Skin of body (tissue), 2 donors: ENCODE measurements around the gene SNAI3. TPM values are rescaled to one million over a fixed set of nuclear protein-coding genes. Genes with fewer than 3 reads are reported as not detected.

Source experiments
- DNase-seq: peaks from one replicate; lab custom pipeline; 2025; lab: John Stamatoyannopoulos, UW
- total RNA-seq: library from RNA; depleted of rRNA; stranded (reverse); fragments of >200 nt; gene quantifications from one replicate; pipeline ENCODE4 v1.2.3, GENCODE V29; 2014

Gene SNAI3
- total RNA-seq, 1 donor from 2014 or later = 0.79 TPM

DNA sequence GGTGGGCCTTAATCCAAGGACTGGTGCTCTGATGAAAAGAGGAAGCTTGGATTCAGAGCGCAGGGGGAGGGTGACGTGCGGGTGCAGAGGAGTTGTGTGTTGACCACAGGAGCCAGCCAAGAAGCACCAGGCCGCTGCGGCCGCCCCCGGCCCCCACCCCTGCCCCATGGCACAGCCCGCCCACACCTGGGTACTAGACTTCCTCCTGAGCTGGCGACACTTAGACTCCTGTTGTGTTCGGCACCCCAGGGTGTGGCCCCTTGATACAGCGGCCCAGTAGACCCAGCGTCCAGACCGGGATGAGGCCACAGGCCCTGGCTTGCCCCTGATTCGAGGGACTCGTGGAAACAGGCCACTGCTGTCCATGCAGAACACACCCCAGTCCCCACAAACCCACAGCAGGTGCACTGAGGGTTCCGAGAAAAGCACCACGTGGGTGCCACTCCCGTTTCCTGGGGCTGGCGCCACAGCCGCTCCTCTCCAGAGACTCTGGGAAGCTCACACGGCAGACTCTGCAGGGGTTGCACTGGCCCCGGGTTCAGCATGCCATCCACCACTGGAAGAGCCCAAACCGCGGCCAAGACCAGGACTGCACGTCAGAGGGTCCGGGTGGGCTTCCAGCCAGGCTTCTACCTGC lies 5.7 kb upstream of the SNAI3 start:
- no peak for DNase-seq

DNA sequence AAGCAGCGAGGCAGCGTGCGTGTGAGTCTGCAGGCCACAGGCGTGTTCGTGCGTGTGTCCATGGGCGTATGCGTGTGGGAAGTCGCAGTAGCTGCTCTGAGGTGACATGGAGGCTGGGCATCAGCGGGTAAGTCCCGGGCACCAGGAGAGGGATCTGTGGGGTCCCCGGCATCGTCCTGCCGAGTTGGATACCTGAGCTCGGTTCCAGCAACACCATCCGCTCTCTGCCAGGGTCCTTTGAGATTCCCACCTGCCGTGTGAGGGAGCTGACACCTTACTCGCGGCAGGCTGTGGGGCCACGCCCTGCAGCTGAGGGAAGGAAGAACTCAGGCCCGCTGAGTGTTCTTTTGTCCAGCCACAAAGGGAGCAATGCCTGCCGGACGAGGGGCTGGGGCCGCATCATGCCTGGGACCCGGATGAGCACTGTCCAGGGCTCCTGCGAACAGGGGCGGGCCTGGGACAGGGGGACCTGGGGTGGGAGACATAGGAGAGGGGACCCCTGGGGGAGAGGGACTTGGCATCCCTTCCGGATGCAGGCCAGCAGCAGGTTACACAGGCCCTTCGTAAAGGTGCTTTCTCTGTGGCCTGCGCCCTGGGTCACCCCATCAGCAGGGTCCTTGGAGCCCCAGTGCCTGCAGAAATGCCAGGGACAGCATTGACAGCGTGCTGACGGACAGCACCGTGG lies 5.0 kb upstream of the SNAI3 start:
- DNase-seq = no peak

DNA sequence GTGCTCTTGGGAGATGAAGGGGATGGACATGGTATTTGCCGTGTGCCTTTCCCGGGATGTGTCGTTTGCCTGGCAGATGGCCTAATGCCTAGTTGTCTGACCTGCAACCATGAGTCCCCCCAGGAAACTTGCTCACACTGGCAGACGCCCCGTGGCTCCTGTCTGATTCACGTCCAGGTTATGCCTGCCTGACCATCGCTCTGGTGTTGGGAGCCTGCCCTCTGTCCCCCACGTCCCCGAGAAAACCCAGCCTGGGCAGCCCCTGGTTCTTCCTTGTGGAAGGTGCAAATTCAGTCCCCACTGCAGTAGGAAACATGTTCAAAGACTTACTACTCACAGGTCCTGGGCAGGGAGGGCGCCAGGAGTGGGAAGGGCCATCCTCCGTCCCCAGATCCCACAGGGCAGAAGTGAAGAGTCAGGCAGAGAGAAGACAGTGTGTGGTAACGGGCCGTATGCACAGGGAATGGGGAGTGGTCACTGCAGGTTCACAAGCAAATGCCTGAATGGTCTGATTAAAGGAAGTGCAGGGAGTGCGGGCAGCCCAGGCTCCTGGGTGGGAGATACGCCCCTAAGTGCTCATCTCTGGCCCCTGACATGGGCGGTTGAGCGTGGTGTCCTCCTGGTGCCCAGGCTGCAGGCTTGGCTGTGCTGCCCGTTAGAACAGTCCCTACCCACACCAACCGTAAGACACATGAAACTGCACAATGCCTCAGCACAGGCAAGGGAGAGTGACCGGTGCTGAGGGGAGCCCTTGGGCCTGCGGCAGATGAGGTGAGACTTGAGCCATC lies 4.2 kb upstream of the SNAI3 start:
- DNase-seq = no peak

DNA sequence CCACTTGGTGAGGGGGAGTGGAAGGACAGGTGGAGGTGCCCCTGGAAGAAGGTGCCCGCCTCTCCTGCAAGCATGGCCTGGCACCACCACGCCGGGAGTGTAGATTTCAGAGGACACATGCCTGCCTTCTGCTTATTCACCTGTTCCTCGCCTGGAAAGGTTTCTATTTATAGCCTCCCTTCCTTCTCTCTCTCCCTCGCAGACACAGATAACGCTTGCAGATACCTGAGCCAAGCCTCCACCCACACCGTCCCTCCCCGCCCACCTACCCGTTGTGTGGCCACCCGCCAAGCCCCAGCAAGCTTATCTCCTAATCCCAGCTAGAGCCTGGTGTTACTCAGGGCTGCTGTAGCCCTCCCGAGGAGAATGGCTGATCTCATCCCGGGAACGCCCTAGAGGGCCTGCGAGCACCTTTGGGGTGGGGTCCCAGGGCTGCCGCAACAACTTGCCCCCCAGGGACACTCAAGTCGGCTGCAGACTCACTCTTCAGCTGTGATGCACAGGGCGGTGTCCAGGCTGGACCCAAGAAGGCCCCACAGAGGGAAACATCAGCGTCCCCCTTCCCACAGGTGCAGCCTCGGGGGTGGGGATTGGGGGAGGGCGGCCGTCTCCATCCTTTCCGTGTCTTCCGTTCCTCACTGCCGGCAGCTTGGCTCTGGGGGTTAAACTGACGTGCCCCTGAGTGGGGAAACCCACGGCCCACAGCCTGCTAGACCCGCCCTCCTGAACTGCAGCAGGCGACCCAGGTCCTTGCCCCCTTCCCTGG lies 1.9 kb upstream of the SNAI3 start:
- no peak for DNase-seq

DNA sequence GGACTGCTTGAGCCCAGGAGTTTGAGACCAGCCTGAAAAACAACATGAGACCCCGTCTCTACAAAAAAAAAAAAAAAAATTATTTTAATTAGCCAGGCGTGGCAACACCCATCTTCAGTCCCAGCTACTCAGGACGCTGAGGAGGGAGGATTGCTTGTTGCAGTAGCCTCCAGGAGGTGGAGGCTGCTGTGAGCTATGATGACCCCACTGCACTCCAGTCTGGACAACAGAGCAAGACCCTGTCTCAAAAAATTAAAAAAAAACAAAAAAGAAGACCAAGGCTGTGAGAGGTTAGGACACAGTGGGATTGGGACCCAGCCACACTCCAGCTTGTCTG lies 1.3 kb upstream of the SNAI3 start:
- DNase-seq = no peak

DNA sequence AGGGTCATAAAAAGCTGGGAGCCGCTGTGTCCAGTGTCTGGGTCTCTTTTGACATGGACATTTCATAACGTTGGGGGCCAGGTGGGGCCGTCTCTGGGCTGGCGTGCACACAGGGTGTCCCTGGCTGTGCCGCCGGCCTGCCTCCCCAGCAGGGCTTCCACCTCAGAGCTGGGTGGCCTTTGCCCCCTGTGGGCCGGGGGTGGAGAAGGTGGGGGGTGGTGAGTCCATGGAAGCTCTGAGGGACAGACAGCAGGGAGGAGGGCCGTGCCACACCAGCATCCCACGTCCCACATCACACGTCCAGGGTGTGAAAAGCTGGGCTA lies 908 bp upstream of the SNAI3 start:
- no peak for DNase-seq

DNA sequence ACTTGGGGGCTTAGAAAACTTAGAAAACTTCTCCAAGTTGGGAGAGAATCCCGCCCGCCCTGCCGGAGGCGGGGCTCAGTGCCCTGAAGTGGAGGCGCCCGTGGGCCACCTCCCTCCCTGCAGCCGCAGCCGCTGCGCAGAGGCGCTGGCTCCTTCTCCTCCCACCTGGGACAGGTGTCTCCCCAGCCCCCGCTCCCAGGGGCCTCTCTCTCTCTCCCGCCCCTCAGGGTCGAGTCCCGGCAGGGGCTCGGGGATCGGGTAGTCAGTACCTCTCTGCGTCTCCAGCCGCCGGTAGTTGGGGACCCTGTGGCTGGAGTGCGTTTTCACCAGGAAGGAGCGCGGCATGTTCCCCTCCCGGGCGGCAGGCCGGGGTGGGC lies 257 bp downstream of the SNAI3 start:
- DNase-seq = no peak

DNA sequence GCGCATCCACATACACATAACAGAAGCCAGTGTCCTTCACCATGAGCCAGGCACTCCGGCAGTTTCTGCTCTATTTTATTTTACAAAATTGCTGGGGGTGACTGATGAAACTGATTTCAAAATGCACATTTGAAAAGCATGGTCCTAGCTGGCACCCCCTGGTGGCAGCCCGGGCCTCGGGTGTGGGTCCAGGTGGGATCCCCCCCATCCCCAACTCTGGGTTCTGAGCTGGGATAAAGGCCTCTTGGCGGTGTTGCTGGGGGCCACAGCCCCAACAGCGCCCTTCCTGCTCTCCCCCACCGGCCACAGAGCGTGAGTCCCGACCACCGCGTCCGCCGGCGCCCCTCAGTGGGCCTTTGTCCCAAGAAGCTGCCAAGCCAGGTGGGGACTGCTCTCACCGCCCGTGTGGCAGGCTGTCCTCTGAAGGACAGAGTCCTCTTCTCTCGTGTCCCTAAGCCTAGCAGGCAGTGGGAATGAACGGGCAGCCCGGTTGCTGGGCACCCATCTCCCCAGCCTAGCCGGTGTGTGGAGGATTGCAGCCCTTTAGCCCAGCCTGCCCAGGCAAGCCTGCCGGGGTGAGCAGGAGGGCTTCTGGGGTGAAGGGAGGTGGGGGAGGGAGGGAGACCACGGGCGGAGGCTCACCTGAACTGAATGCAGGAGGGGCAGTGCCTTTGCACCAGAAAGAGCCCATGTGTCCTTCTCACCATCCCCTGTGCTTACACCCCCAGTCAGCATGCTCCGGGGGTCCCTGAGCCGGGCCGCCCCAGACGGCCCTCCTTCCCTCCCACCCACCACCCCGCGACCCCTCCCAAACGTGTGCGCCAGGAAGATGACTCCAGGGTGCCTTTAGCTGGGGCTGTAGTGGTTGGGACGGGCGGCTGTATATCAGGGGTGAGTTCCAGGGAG lies 898 bp downstream of the SNAI3 start:
- DNase-seq = no peak

DNA sequence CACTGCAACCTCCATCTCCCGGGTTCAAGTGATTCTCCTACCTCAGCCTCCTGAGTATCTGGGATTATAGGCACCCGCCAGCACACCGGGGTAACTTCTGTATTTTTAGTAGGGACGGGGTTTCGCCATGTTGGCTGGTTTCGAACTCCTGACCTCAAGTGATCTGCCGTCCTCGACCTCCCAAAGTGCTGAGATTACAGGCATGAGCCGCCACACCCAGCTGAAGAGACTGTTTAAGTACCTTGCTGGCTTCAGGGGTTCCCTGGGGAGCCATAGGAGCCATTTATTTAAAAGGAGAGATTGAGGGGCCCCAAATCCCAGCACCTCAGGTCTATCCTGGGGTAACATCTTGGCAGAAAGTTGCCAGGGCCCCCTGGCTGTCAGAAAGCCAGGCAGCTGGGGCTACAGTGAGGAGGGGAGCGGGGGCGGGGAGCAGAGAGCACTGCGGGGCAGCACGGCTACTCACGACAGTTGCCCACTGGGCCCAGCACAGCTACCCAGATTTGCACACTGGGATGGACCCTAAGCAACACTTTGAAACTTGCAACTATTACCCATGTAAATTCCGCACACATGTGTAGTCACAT lies 1.6 kb downstream of the SNAI3 start:
- no peak for DNase-seq

DNA sequence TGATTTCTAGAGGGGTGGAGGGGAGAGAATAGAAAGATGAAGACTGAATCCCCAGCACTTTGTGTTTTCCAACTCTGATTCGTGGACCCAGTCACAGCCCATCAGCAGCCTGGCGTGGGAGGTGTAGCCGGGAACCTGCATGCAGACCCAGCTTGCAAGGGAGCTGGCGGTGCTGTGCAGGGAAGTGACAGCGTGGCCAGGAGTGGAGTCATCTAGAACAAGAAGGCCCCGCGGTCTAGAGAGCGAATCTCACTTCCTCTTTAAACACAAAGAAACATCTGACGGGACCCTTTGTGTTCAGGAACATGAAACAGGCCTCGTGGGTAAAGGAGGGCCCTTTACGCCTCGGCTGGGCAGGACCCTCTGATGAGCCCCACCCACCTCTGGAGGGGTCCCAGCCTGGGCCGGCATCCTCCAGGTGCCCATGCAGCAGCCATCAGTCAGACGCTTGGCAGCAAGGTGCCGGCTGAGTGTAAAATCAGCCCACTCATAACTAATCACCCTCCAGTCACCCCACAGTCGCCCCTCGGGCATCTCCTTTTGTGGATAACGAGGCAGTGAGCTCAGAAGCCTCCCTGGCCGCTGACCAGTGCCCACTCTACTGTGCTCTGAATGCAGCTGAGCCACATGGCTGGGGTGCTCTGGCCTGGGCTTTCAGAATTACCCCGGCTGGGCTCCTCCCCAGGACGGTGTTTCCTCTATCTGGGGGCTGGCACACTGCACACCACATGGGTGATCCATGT lies 4.4 kb downstream of the SNAI3 start:
- DNase-seq = no peak

DNA sequence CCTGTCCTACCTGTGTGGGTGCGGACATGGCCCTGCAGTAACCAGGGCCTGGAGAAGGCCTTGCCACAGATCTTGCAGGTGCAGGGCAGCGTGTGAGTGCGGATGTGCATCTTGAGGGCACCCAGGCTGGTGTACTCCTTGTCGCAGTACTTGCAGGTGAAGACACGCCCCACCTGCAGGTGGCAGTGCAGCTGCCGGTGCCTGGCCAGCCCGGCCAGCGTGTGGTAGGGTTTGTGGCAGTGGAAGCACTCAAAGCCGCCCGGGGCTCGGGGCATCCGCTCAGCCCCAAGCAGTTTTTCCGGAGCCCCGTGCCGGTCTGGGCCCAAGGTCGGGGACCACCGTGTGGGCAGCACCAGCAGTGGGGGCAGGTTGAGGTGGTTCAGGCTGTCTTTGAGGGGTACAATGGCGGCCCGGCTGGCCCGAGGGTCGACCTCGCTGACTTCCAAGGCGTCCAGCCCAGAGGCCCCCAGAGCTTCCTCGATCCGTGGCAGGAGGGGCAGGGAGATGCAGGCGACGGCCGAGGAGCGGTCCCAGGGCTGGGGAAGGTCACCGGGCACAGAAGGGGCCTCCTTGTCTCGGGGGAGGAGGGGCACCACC lies 5.1 kb downstream of the SNAI3 start:
- DNase-seq = no peak

DNA sequence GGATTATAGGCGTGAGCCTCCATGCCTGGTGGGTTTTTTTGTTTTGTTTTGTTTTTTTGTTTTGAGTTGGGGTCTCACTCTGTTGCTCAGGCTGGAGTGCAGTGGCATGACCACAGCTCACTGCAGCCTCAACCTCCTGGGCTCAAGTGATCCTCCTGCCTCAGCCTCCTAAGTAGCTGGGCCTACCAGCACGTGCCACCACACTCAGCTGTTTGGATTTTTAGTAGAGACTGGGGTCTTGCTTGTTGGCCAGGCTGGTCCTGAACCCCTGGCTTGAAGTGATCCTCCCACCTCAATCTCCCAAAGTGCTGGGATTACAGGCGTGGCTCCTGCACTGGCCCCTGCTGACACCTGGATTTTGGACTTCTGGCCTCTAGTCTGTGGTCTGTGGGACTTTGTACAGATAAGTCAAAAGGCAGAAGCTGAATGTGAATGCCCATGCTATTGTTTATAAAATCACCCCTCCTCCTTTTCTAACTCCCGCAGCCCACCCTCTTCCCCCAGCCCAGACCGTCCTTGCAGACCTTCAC lies 5.7 kb downstream of the SNAI3 start:
- no peak for DNase-seq

DNA sequence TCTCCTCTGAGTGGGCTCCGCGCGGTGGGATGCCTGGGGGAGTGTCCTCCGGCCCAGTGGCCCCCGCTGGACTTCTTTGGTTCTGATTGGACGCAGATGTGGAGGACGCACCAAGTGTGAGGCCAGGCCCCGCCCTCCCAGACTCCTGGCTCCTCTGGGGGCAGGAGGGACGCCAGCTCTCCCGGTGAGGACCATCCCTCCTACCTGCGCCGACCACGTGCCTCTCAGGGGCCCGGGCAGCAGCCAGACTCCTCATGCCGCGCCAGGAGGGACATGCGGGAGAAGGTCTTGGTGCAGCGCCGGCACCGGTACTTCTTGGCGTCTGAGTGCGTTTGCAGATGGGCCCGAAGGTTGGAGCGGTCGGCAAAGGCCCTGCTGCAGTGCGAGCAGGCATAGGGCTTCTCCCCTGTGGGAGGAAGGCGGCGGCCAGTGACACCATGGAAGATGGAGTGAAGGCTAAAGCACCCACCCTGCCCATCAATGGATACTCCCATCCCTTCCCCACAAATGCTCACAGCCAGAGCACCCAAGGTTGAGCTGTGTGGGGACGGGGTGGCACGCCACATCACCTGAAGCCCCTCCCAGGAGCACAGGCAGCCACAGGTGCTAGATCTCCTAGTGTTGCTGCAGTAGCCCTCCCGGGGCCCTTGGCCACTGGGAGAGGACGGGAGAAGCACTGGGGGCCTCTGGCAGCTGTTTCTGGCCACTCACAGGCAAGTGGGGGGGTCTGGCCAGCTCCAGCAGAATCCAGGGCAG lies 7.9 kb downstream of the SNAI3 start:
- no peak for DNase-seq

DNA sequence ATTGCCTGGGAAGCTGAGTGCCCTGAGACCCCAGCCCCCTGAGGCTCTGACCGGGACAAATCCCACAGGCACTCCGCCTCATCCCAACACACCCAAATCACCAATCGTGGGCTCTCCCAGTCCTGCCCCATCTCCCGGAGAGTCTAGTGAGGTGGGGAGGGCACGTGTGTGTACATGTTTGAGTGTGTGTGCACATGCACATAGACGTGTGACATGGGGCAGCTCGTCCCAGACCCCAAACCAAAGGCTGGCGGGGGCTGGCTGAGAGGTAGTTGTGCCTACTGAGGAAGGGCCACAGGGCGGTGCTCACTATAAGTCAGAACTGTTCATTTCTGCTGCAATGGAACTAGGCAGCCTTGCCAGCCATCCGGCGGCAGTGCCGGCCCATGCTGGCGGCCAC lies 8.6 kb downstream of the SNAI3 start:
- no peak for DNase-seq

DNA sequence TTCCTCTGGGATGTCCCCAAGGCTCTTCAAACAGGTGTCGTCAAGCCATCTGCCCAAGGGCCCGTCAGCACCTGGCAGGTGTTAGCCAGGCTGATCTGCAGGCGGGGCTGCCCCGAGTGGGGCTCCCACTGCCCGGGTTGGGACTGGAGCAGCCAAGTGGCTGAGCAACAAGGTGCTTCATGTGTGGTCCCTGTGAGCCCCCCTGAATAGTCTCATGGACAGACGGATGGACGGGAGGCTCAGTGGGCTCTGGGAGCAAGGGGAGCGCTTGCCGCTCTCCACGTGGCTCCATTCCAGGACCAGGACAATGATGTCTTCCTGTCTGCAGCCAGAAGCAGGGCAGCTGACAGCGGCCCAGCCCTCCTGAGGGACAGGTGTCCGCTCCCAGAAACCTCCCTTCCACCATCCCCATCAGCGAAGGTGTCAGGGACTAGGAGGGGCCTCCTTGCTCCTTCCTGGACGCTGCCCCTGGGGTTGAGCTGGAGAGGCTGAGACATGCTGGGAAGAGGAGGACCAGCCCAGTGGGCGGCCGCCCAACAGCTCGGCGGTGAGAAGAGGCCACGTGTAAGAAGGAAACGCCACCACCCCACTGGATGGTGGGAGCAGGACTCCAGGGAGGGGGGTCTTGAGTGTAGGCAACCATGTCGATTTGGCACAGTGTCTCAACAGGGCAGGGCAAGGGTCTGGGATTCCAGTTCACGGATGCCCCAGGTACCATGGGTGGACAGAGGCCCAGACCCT lies 9.6 kb downstream of the SNAI3 start:
- DNase-seq = no peak

DNA sequence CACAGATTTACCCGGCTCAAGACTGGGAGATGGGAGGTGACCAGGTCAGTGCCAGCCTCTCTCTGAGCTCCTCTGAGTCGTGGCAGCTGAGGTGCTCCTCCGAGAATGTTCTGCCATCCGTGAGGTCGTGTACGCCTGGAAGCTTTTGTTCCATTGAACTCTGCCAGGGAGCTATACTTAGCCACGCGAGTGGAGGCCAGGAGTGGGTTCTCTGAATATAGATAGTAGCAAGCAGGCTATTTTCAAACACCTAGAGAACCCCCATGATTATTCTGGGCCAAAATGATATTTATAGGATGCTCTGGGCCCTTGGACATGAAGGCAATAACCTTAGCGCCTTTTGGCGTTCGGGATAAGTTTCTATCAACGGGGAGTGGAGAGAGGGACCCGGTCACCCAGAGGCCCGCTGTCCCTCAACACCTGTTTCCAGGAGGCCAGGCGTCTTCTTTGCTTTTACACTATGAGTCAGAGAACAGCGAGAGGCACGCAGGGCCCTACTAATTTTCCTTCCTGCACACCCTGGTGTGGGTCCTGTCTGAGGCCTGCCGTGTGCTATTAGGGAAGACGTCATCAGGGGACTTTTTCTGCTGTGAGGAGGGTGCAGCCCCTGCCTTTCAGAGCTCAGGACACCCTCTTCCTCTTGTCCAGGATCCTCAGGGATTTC lies 12.5 kb downstream of the SNAI3 start:
- DNase-seq = no peak

DNA sequence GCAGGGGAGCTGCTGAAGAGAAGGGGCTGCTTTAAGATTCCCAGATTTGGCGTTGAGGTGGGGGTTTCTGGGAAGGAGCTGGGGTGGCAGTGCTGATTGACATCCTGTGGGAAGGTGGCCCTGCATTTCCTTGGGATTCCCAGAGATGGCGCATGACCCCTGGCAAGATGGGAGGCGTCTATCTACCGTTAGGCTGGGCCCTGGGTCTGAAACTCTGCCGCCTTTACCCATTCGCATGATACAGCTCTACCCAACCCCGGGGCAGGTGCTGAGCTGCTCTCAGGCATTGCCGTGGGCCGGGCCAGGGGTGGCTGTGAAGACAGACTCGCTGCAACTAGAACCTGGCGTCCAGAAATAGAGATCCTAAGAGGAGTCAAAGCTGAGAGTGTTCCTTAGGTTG lies 13.5 kb downstream of the SNAI3 start:
- DNase-seq = no peak
